Stimulated activated CD8-positive, alpha-beta memory T cell treated with anti-CD3 and anti-CD28 coated beads, Interleukin-7, amount 100 ng/mL, for 4 hours (primary cell): ENCODE results near the gene CCBE1.
"Not testable (repeated sequence)": the region's sequence is repeated elsewhere in the genome, so short reads cannot be mapped to it uniquely, and the experiment has no call there.

ENCODE experiments used
- DNase-seq, 2 donors: peaks; one replicate each; pipeline ENCODE4 v3.0.0-alpha.2; 2020; ENCODE audit warnings: low read depth in 2 of 2

Gene CCBE1

DNA sequence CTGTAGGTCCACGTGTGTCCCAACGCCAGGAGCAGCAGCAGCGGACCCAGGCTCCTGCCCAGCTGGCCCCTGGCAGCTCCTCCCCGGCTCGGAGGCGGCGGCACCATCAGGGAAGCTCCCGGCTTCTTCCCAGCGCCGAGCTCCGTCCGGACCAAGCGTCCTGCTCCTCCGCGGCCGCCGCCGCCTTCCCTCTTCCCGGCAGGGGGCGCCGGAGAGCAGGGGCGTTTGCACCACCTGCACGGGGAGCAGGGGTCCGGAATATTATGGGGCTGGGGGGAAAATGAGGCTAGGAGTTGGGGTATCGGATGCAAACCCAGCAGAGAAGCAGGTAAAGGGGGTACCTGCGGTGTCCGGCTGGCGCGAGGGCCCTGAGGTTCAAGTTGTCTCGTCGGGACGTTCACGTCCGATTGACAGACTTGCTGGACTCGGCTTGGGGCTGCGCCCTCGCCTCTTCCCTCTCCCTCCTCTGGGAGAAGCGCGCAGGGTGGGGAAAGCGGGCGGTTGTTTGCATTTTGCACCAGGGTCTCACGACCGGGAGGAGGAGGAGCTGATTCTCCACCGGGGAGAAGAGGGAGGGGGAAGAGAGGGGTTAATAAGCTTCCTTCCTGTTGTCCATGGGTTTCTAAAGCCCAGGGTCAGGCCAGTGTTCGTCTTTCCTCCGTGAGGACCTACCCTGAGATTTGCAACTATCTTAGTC is at the start of gene CCBE1:
TSS of gene CCBE1 (minus strand) at position 188 of the 697 bp plus-strand sequence.
- no peak for DNase-seq

DNA sequence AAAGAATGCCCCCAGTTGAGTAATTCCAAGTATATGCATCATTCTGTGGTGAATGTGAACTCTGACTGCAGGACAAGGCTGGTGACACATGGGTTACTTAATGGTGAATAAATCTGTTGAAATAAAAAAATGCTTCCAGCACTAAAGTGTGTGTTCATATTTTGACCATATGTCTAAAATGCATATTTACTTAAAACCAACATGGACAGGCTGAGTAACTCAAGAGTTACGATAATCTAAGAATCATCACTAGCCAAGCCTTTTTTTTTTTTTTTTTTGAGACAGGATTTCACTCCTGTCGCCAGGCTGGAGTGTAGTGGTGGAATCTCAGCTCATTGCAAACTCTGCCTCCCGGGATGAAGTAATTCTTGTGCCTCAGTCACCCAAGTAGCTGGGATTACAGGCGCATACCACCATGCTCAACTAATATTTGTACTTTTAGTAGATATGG is 47.1 kb upstream of the CCBE1 start:
- DNase-seq, result no peak

DNA sequence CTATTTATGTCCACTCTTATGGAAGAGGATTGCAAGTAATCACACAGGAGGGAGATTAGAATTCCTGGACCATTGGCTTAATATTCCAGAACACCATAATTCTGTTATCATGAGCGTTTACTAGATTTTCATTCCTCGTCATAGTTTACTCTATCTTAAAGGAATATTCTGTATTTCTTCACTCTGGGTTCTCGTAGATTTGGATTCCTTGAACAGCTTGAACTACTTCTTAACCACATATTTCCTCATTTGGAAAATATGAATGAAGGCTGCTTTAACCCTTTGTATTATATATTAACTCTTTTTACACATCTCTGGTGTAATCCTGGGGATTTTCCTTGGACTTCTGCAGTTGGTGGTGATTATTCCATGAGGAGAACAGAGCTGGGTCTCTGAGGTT is 46.3 kb upstream of the CCBE1 start:
- no peak for DNase-seq

DNA sequence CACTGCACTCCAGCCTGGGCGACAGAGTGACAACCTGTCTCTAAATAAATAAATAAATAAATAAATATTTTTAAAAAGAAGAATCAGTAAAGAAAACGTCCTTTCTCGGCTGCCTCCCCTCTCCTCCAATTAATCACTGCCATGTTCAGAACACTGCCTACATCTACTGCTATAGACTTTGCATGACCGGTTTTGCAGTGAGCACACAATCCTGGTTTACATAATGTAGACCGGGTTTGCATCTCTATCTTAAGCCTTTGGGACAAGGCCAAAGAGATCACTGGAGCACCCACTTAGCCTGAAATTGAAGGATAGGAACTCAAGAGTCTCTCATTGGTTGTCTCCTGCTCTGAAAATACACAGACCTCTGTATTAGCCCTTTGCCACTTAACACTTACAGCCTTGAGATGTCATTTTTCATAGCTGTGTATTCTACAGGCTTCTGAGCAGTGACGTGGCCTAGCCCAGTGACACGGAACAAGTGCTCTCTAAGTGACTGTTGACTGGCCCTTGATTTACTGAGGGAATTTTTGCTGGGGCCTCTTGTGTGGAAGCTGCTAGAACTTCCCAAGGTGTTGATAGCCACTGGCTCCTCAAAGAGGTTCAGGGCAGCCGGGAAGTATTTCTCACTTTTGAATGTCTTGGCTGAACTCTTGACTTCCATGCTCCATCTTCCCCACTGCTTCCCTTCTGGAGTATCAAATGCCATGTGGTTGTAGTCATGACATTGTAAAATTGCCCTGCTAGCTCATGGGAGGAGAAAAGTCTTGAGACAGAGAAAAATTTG is 45.3 kb upstream of the CCBE1 start:
- DNase-seq, result no peak

DNA sequence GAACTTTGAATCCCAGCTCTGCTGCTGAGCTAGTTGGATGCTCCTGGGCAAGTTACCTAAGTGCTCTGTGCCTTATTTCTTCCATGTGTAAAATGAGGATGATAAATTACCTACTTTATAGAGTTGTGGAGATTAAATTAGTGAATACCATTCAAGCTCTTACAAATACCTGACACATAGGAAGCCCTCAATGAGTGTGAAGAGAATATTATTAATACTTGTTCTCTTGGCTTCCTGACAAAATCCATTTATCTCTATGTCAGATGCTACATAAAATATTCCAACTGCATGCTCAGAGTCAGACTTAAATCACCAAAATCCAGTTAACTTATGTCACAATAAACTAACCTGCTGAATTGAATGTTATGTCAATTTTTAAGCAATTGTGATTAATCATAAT is 42.9 kb upstream of the CCBE1 start:
- DNase-seq, result no peak

DNA sequence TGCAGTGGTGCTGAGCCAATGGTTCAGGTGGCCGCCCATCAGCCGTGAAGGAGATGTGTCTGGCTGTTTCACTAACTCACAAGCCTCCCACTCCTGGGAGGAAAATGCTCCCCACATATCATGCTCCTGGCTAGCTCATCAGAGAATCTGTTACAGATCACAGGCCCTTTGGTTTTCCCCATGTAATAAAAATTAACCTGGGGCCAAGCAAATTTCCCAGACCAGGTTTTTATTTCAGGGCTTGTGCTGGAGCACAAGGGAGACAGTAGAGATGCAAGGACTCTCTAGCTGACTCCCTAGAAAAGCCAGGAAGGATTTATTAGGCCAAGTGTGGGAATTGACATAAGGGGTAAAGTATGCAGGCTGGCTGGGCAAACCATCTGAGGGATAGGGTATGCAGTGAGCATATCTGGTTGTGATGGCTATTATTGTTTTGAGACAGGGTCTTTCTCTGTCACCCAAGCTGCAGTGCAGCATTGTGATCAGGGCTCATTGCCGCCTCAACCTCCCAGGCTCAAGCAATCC is 40.6 kb upstream of the CCBE1 start:
- no peak for DNase-seq

DNA sequence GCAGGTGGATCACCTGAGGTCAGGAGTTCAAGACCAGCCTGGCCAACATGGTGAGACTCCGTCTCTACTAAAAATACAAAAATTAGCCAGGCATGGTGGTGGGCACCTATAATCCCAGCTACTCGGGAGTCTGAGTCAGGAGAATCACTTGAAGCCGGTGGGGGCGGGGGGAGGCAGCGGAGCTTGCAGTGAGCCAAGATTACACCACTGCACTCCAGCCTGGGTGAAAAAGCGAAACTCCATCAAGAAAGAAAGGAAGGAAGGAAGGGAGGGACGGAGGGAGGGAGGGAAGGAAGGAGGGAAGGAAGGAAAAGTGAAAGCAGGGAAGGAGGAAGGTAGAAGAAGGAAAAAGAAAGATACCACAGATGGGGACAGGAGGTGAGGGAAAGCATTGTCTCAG is 40.1 kb upstream of the CCBE1 start:
- DNase-seq, result not testable (repeated sequence)

DNA sequence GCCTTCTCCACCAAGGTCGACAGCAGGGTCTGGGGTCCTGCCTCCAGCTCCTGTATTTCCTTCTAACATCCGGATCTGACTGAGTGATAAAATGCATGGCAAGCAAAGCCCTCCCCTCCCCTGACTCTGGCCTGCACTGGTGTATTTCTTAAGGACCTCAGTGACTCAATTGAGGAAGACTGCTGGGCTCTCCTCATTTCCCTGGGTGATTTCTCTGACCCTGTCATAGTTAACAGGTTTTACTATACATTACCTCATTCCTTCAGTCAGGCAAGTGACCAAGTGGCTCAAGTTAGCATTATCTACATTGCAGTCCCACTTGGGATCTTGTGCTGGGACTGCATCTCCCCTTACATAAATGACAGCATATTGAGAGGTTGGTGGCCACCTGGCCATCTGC is 38.8 kb upstream of the CCBE1 start:
- DNase-seq, result no peak

DNA sequence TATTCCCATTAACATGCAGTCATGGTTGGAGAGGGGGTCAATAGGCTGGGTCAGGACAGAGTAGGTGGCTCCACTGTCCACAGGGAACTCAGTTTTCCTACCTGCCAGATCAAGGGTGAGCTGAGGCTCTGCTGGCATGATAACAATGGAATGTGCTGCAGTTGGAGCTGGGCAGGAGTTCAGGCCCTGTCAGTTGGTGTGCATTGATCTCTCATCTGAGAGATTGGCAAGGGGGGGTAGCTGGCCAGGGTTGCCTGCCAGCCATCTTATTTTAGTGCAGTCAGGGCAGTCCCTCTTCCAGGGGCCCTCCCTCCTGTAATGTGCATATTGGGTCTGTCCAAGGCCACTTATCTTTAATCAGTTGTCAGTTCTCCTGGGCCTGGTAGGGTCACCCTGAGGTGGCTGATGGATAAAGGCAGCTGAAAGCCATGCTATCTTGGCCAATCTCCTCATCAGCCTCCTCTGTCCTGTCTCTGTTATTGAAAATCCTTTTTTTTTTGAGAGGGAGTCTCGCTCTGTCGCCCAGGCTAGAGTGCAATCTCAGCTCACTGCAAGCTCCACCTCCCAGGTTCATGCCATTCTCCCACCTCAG is 38.1 kb upstream of the CCBE1 start:
- no peak for DNase-seq

DNA sequence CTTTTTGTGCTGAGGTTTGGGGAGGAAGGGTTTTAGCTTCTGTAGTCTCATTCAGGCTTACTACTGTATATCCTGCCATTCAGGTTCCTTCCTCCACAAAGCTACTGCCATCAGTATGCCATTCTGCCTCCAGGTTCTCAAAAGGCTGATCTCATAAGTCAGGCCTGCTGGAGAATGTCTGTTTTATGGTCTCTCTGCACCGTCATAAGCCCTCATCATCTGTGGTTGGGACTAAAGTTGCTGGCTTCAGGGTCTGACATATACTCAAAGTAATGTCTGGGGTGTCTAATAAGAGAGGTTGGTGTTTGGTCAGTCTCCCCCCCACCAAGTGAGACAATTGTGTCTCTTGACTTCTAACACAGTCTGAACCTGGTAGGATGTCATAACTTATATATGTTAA is 36.2 kb upstream of the CCBE1 start:
- DNase-seq, result no peak

DNA sequence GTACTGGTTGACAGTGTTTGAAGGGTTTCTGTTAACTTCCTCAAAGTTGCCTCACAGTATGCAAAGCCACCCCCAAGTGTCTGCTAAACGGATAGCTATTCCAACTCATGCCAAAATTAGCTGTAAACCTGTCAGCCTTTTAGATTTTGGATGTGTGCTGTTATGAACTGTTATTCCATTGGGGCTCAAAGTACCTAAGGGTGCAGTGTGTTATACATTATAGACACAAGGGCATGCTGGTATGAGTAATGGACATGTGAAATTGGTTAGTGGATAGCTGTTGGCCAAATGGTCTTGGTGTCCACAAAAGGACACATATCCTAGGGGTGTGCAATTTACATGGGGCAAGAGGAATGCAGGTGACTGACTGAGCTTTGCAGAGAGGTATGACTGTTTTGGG is 33.7 kb upstream of the CCBE1 start:
- DNase-seq, result no peak

DNA sequence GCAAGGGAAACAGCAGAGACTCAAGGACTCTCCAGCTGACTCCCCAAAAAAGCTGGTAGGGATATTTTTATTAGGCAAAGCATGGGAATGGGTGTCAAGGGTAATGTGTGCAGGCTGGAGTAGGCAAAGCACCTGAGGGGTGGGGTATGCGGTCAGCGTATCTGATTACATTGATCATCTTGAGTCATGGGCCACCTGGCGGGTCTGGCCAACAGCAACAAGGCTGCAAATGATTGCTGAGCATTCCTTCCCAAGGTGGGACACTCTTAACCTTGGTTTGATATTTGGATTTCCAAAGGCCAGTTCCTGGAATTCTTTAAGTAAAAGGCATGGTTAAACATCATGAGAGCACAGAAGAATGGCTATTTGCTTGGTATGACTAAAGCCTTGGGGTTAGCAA is 32.6 kb upstream of the CCBE1 start:
- DNase-seq, result no peak

DNA sequence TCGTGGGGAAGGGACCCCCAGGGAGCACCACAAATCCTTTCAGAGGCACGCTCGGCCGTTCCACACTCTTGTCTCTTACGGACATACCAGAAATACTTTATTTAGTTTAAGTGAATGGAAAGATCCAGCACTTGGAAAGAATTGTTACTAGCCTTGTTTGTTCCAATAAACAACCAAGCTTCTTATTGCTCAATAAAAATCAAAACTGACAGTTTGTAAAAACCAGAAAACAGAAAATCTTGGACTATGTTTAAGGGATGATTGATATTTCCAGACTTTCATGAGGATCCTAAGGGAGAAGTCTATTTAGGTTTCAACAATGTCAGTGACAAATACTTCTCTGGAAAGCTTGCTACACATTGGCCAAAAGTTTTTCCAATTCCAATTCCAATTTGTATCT is 31.6 kb upstream of the CCBE1 start:
- no peak for DNase-seq

DNA sequence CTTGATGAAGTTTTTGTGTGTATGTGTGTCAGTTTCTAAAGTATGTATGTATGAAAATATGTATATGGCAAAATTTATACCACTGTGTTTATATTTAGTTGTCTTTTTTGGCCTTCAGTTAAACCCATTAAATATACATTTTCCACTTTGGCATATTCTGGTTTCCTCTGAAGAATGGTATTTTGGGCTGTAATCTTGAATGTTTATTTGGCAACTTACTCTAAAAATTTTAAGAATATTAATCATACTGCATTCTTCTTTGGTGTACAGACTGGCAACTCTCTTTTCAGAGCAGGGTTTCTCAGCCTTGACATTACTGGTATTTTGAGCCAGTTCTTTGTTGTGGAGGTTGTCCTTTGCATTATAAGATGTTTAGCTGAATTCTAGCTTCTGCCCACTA is 27.9 kb upstream of the CCBE1 start:
- no peak for DNase-seq

DNA sequence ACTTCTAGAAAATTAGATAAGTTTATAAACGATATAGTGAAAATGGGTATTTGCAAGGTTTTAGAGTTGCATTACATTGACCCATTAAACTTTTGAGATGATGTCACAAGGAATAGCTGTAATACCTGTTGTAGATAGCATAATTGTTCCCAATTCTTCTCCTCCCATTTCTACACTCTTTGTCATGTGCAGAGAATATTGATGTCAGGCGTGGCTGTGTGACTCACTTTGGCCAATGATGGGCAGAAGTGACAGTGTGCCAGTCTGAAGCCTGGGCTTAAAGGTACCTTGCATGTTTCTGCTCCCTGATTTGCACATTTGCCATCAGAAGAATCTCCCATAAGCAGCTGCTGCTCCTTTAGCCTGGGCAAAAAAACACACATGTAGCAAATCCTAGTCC is 26.9 kb upstream of the CCBE1 start:
- no peak for DNase-seq

DNA sequence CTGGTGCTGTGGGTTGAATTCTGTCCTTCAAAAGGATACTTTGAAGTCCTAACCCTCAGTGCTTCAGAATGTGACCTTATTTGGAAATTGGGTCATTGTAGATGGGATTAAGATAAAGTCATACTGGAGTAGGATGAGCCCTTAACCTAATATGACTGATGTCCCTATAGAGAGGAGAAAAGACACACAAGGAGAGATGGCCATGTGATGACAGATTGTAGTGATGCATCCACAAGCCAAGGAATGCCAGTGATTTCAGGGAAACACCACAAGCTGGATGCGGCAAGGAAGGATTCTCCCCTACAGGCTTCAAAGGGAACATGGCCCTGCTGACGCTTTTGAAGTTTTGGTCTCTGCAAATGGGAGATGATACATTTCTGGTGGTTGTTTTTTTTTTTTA is 24.7 kb upstream of the CCBE1 start:
- no peak for DNase-seq

DNA sequence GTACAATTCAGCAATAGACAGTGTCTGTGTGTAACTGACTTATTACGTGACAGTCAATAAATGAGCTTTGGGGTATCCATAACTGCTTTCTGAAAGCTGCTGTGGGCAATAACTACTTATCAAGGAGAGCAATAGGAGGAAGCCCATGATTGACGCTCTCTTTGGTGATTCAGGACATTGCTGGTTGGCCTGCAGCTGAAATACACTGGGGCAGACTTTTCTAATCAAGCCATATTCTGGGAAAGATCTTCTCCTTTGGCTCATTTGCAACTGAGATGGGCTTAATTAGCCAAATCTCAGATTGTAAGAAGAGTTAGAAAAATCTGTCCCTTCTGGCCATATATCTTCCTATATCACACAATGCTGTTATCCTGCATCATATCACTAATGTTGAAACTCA is 24.0 kb upstream of the CCBE1 start:
- no peak for DNase-seq

DNA sequence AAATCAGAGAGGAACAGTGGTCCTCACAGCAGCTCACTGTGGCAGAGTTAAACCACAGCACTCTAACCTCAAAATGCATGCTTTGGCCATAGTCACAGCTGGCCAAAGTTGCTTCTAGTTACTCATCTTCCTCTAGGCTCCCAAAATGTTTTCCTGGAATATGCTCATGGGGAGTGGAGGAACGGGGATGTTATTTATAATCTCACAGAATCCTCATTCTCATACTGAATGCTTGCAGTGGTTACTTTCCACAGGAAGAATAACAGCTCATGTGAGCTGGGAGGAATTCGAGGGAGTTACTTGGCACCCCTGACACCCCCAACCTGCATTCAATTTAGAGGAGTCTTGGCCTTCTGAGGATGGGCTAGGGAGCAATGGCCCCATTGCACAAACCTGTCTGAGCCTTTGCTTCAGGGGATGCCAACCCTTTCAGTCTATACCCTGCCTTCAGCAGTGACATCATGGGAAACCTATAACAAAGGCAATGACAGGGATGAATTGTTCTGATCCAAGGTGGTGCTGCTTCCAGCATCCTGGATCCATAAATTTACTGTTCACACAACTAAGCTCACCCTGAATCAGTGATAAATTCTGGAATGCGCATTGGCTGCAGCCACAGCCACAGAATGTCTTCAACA is 22.4 kb upstream of the CCBE1 start:
- DNase-seq, result no peak

DNA sequence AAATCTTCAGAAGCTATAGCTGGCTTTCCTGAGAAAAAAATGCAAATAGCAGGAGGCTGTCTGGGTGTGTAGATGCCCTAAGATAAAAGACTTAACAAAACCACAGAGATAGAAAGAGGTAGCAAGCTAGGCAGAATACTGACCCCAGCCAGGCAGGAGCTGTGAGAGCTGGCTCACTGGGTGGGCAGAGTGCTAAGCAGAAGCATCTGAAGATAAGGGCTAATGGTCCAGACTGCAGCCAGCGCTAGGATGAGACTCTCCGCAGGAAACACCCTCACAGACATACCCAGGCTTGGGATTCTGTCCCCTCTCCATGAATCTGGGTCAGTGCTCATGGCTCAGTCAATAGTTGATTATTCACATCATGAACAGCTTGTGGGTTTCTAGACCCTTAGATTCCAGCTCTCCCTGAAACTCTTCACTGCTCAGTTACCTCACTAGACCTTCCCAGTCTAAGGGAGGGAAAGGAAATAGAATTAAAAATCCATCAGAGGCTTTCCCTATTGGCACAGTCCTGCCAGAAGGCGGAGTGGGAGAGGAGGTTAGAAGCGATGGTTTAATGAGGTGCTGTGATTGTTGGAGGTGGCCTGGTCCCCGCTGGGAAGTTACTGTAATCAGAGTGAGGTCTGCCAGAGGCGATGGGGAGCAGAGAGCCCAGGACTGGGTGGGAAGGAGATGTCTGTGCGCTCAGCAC is 21.4 kb upstream of the CCBE1 start:
- no peak for DNase-seq

DNA sequence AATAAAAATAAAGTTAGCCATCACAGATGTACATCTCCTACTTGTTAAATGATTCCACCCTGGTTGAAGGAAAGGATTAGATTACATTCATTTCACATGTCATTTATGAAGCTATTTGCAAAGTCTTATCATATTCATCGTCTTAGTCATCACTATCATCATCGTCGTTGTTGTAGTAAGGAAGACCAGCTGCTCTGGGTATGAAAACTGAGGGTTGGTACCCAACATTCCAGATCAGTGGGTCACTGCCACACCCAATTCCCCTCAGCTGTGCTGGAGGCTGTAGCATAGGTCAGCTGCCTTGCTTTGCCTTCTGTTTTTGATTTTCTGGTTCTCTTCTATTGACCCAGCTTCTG is 20.9 kb upstream of the CCBE1 start:
- DNase-seq, result no peak

DNA sequence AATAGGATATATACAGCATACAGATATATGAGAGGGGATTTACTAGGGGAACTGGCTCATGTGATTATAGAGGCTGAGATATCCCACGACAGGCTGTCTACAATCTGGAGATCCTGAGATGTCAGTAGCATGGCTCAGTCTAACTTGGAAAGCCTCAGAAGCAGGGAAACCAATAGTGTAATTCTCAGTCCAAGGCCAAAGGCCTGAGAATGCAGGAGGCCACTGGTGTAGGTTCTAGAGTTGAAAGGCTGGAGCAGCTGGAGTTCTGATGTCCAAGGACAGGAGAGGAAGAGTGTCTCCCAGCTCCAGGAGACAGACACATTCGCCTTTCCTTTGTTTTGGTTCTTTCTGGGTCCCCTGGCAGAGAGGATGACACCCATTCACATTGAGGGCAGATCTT is 20.1 kb upstream of the CCBE1 start:
- DNase-seq, result no peak

DNA sequence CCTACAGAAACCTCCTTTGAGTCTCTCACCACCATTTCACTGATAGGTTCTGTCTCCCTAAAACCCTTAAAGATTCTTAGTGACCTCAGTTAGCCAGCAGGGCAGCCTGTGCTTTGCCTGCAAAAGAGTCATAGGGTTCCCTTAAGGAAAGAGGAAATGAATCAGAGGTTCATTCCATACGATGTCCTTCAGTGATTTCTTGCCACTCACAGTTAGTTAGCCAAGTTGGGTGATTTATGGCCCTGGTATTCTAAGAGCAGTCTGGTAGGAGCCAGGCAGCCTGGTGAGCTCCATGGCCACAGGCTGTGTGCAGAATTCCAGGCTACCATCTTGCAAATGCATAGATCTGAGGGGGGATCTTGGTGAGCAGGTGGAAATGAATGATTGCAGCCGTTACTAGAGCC is 18.7 kb upstream of the CCBE1 start:
- no peak for DNase-seq
